ENCODE measurements around the gene SPHK2. TPM values are rescaled to one million over a fixed set of nuclear protein-coding genes. Genes with fewer than 3 reads are reported as not detected.

Gene SPHK2
- total RNA-seq, 6 donors from 2014 or later = 9.1 to 50.3 (median 26.8) TPM

GRCh38 chr19:48624791-48625723 is 5.8 kb downstream of the SPHK2 start:
- 67 to 69% methylated on average over 23 to 24 of the region's 24 CpGs for WGBS, 2 donors

GRCh38 chr19:48625891-48626327 is 6.6 kb downstream of the SPHK2 start:
- H3K4me3 ChIP-seq = no peak overlapping the region
- 94 to 97% methylated on average over 19 to 21 of the region's 30 CpGs for WGBS, 2 donors
- no peaks in the 10 kb centered on the region for H3K27me3 ChIP-seq
- peak overlapping the region in 1 of 4 donors; percentile 87 for H3K27ac ChIP-seq
- H3K4me1 ChIP-seq = peaks cover 26 to 46% (median 39%) of the 10 kb centered on the region in 4 donors
- TF ChIP-seq EP300 (IDR thresholded peaks at IDR 0.05) (no peak), POLR2A (IDR thresholded peaks at IDR 0.05) (no peak), POLR2AphosphoS5 (IDR thresholded peaks at IDR 0.05) (no peak), CTCF (IDR thresholded peaks at IDR 0.05) (no peak)
- ATAC-seq (ENCODE audit: low FRiP score in 2 of 2) (no peak), DNase-seq (peak in 1 of 2 donors; percentile 86)
- H3K9me3 ChIP-seq = no peaks in the 10 kb centered on the region
- H3K36me3 ChIP-seq = peaks cover 0 to 25% (median 9%) of the 10 kb centered on the region in 4 donors

More at GRCh38 chr19:48624791-48625723, 5.8 kb downstream of the SPHK2 start:
- ATAC-seq (ENCODE audit: low FRiP score in 2 of 2) (no peak), DNase-seq (peak in 1 of 2 donors; percentile 24)
- peak overlapping the region; percentile 32 to 88 (median 84) for H3K27ac ChIP-seq
- TF ChIP-seq POLR2A (IDR thresholded peaks at IDR 0.05) (no peak), POLR2AphosphoS5 (IDR thresholded peaks at IDR 0.05) (no peak), CTCF (IDR thresholded peaks at IDR 0.05) (no peak), EP300 (IDR thresholded peaks at IDR 0.05) (no peak)
- H3K4me1 ChIP-seq = peaks cover 21 to 42% (median 33%) of the 10 kb centered on the region in 4 donors
- H3K27me3 ChIP-seq = no peaks in the 10 kb centered on the region
- H3K36me3 ChIP-seq = peaks cover 0 to 24% (median 10%) of the 10 kb centered on the region in 4 donors
- no peaks in the 10 kb centered on the region for H3K9me3 ChIP-seq
- peak overlapping the region in 3 of 4 donors; percentile 44 to 57 (median 53) for H3K4me3 ChIP-seq

GRCh38 chr19:48627201-48627864 is 8.0 kb downstream of the SPHK2 start:
- no peaks in the 10 kb centered on the region for H3K27me3 ChIP-seq
- H3K27ac ChIP-seq = peak overlapping the region in 1 of 4 donors; percentile 17
- TF ChIP-seq EP300 (IDR thresholded peaks at IDR 0.05) = no peak
- no peak for TF ChIP-seq POLR2AphosphoS5 (IDR thresholded peaks at IDR 0.05)
- TF ChIP-seq POLR2A (IDR thresholded peaks at IDR 0.05) = no peak
- TF ChIP-seq CTCF (IDR thresholded peaks at IDR 0.05) = no peak
- H3K36me3 ChIP-seq = peaks cover 0 to 25% (median 6%) of the 10 kb centered on the region in 4 donors
- peaks cover 41 to 55% (median 52%) of the 10 kb centered on the region in 4 donors for H3K4me1 ChIP-seq
- no peak overlapping the region for H3K4me3 ChIP-seq
- ATAC-seq (ENCODE audit: low FRiP score in 2 of 2) (no peak), DNase-seq (no peak)
- WGBS, 2 donors = 80 to 82% methylated on average over 1 to 6 of the region's 6 CpGs
- H3K9me3 ChIP-seq = no peaks in the 10 kb centered on the region

- Histone ChIP-seq H3K9me3 (no peaks in the 10 kb centered on the region), H3K27ac (peak overlapping the region in 3 of 4 donors; percentile 17 to 72 (median 23)), H3K4me1 (peaks cover 45 to 58% (median 55%) of the 10 kb centered on the region in 4 donors), H3K4me3 (no peak overlapping the region), H3K36me3 (peaks cover 0 to 25% (median 6%) of the 10 kb centered on the region in 4 donors), H3K27me3 (no peaks in the 10 kb centered on the region)
- DNase-seq (no peak), ATAC-seq (ENCODE audit: low FRiP score in 2 of 2) (no peak)
- WGBS, 2 donors = 90% methylated on average over 2 to 16 of the region's 17 CpGs
- TF ChIP-seq POLR2AphosphoS5 (IDR thresholded peaks at IDR 0.05) = no peak
- TF ChIP-seq POLR2A (IDR thresholded peaks at IDR 0.05) = no peak
- no peak for TF ChIP-seq EP300 (IDR thresholded peaks at IDR 0.05)
- TF ChIP-seq CTCF (IDR thresholded peaks at IDR 0.05) = no peak
Measured at GRCh38 chr19:48627865-48628314, 8.6 kb downstream of the SPHK2 start.

All from upper lobe of left lung (tissue), 6 donors.